RWPE1 (cell line): Measurements from ENCODE around the gene MYPN.

ENCODE experiments used
- CTCF ChIA-PET: fragments of 350-600 bp; sonication (Branson Sonifier 250); formaldehyde crosslinking; extraction: SDS; loops from one replicate; lab custom pipeline; 2021; lab: Yijun Ruan, JAX
- POLR2A ChIA-PET: fragments of 400-600 bp; formaldehyde crosslinking; extraction: SDS; loops from one replicate; lab custom pipeline; 2020; ENCODE audit warnings: antibody characterized with exemption; ENCODE audit not compliant: low non-redundant PET; lab: Yijun Ruan, JAX
- DNase-seq: peaks from one replicate; pipeline ENCODE4 v3.0.0; 2012; ENCODE audit warnings: low spot score
- H3K27ac ChIP-seq: fragments of 450-650 bp; 2 replicates; pipeline ENCODE4 v1.5.1; 2017
- CTCF ChIP-seq: fragments of 450-650 bp; conservative IDR thresholded peaks from 2 replicates; pipeline ENCODE4 v1.5.1; 2017; ENCODE audit warnings: low read depth, mild to moderate bottlenecking

Gene MYPN

GRCh38 chr10:68231106-68231816 is 122.0 kb downstream of the MYPN start:
- ChIA-PET POLR2A (interaction anchor here (0.5 to 0.8 kb wide), 2 partner anchors 75 to 154 kb away, joined by 3 read pairs; no protein-coding TSS in a partner anchor), CTCF (interaction anchor here (0.6 to 1.6 kb wide), 5 partner anchors 18 to 703 kb away, joined by 3 to 4 read pairs (median 4); no protein-coding TSS in a partner anchor)
- peak overlapping the region; percentile 67 for H3K27ac ChIP-seq
- DNase-seq, result peak; percentile 78
- TF ChIP-seq CTCF, result peak; percentile 49

GRCh38 chr10:68231817-68232251 is 122.5 kb downstream of the MYPN start, which contains the start of gene ATOH7:
TSS of gene ATOH7 (minus strand) at chr10:68232113. CDS start at chr10:68231677, 436 bp downstream.
- no peak for TF ChIP-seq CTCF
- POLR2A ChIA-PET, result no interaction called here
- CTCF ChIA-PET, result interaction anchor here (0.6 to 1.6 kb wide), 3 partner anchors 70 to 724 kb away, joined by 3 to 4 read pairs (median 4); partner anchors contain the start of gene DDX21
- peak within 1 kb of the TSS; percentile 67 for H3K27ac ChIP-seq
- DNase-seq, result no peak

- no peak for TF ChIP-seq CTCF
- no peak for DNase-seq
- ChIA-PET POLR2A (no interaction called here), CTCF (no interaction called here)
- no peak overlapping the region for H3K27ac ChIP-seq
Observed at GRCh38 chr10:68233046-68233445, 123.8 kb downstream of the MYPN start.

- POLR2A ChIA-PET, result no interaction called here
- H3K27ac ChIP-seq, result no peak overlapping the region
- TF ChIP-seq CTCF, result no peak
- peak; percentile 70 for DNase-seq
- CTCF ChIA-PET, result interaction anchor here (0.9 kb wide), 1 partner anchor 15 kb away, joined by 3 read pairs; no protein-coding TSS in a partner anchor
Observed at GRCh38 chr10:68235111-68235510, 125.8 kb downstream of the MYPN start.

- no peak for DNase-seq
- ChIA-PET POLR2A (no interaction called here), CTCF (interaction anchor here (0.9 to 1.0 kb wide), 2 partner anchors 14 to 33 kb away, joined by 3 to 4 read pairs; no protein-coding TSS in a partner anchor)
- no peak overlapping the region for H3K27ac ChIP-seq
- no peak for TF ChIP-seq CTCF
Observed at GRCh38 chr10:68235581-68235980, 126.3 kb downstream of the MYPN start.

- ChIA-PET CTCF (interaction anchor here (0.6 to 0.9 kb wide), 2 partner anchors 65 to 661 kb away, joined by 3 read pairs; no protein-coding TSS in a partner anchor), POLR2A (no interaction called here)
- DNase-seq, result no peak
- TF ChIP-seq CTCF, result no peak
- H3K27ac ChIP-seq, result no peak overlapping the region
Observed at GRCh38 chr10:68237173-68237572, 127.9 kb downstream of the MYPN start.
